ENCODE data around the gene UAP1.

GRCh38 chr1:162649583-162649982, 88.1 kb downstream of the UAP1 start:
- TF ChIP-seq CTCF (IDR thresholded peaks at IDR 0.05) (no peak), POLR2A (IDR thresholded peaks at IDR 0.05) (no peak)

Measured in thyroid gland (tissue), 4 donors.